Activated gamma-delta T cell treated with anti-CD3 and anti-CD28 coated beads, Interleukin-2, amount 50 U/mL, for 16 hours (primary cell): ENCODE measurements around the gene GPRC5D.

Source experiments
- DNase-seq: peaks from one replicate; pipeline ENCODE4 v3.0.0-alpha.2; 2020; ENCODE audit warnings: low read depth

Gene GPRC5D

GRCh38 chr12:12903642-12904609 is 48.0 kb downstream of the GPRC5D start:
- DNase-seq, result no peak

GRCh38 chr12:12902036-12902435 is 49.9 kb downstream of the GPRC5D start:
- DNase-seq, result no peak

- DNase-seq, result no peak
Measured at GRCh38 chr12:12901158-12901791, 50.7 kb downstream of the GPRC5D start.

GRCh38 chr12:12900786-12901157 is 51.2 kb downstream of the GPRC5D start:
- no peak for DNase-seq

- no peak for DNase-seq
Measured at GRCh38 chr12:12899530-12900380, 52.2 kb downstream of the GPRC5D start.

- DNase-seq, result no peak
Measured at GRCh38 chr12:12898911-12899511, 53.0 kb downstream of the GPRC5D start.

GRCh38 chr12:12898136-12898717 is 53.7 kb downstream of the GPRC5D start:
- DNase-seq, result no peak

- DNase-seq, result no peak
Measured at GRCh38 chr12:12897302-12897701, 54.7 kb downstream of the GPRC5D start.

- no peak for DNase-seq
Measured at GRCh38 chr12:12896260-12896659, 55.7 kb downstream of the GPRC5D start.

- DNase-seq, result no peak
Measured at GRCh38 chr12:12893438-12893837, 58.5 kb downstream of the GPRC5D start.

- no peak for DNase-seq
Measured at GRCh38 chr12:12892681-12893141, 59.3 kb downstream of the GPRC5D start.

GRCh38 chr12:12891881-12892355 is 60.1 kb downstream of the GPRC5D start:
- DNase-seq, result no peak

GRCh38 chr12:12891080-12891880 is 60.7 kb downstream of the GPRC5D start, which contains the start of gene GPRC5A:
TSS of gene GPRC5A (plus strand) at chr12:12891562. CDS start at chr12:12908250, 16,688 bp downstream.
- DNase-seq, result no peak
